ENCODE measurements around the gene SH2D3A. TPM values are rescaled to one million over a fixed set of nuclear protein-coding genes. Genes with fewer than 3 reads are reported as not detected.

SH2D3A gene
- total RNA-seq, 1 experiment from 2014 or later, result 17.9 TPM

GRCh38 chr19:6721138-6721474 is 46.1 kb downstream of the SH2D3A start:
- no peak overlapping the region for H3K9ac ChIP-seq (ENCODE audit: extremely low read depth, insufficient read length, low read length)
- H3K27ac ChIP-seq (ENCODE audit: insufficient read length, low read depth, low read length), result no peak overlapping the region
- no peaks in the 10 kb centered on the region for H3K9me3 ChIP-seq (ENCODE audit: control insufficient read depth, low read depth, low read length)
- Mint-ChIP-seq H3K9me3 (peaks cover 5 to 6% of the 10 kb centered on the region in 2 experiments; a peak in 4 of 5 replicates), H3K4me1 (peaks cover 6 to 46% of the 10 kb centered on the region in 2 experiments), H3K4me3 (no peak overlapping the region; a peak in 1 of 5 replicates), H3K27ac (peak overlapping the region in 1 of 3 experiments; percentile 84; a peak in 1 of 7 replicates), H3K36me3 (ENCODE audit: insufficient read depth in 1 of 3, low read depth in 3 of 3) (peaks cover 0 to 4% (median 3%) of the 10 kb centered on the region in 3 experiments; a peak in 2 of 7 replicates), H3K27me3 (ENCODE audit: low read depth) (peaks cover 4% of the 10 kb centered on the region)
- no peak overlapping the region for H3K56ac ChIP-seq (ENCODE audit: insufficient read length, low read depth, low read length)
- H3K4ac ChIP-seq (ENCODE audit: low read depth, low read length), result no peak overlapping the region
- no peak overlapping the region for H2AFZ ChIP-seq (ENCODE audit: low read length)
- no peak overlapping the region for H3K4me2 ChIP-seq (ENCODE audit: insufficient read depth, insufficient read length, low read length)
- H3K18ac ChIP-seq (ENCODE audit: insufficient read length, low read depth, low read length), result no peak overlapping the region
- no peak overlapping the region for H2BK12ac ChIP-seq (ENCODE audit: insufficient read length, low read depth, low read length)
- no peak for TF ChIP-seq CTCF (conservative IDR thresholded peaks at IDR 0.05)
- H3K23me2 ChIP-seq (ENCODE audit: insufficient read length, low read depth, low read length, poor library complexity, severe bottlenecking), result no peaks in the 10 kb centered on the region
- no peaks in the 10 kb centered on the region for H3K79me1 ChIP-seq (ENCODE audit: insufficient read depth, low read depth, low read length, poor library complexity, severe bottlenecking)
- no peak overlapping the region for H2BK120ac ChIP-seq (ENCODE audit: low read depth, low read length, poor library complexity, severe bottlenecking)
- H3K79me2 ChIP-seq (ENCODE audit: insufficient read depth, low read length), result no peaks in the 10 kb centered on the region
- H3K4me1 ChIP-seq (ENCODE audit: insufficient read depth, low read length), result no peaks in the 10 kb centered on the region; the same call in 1 of the 2 replicates
- no peak overlapping the region for H3K23ac ChIP-seq (ENCODE audit: insufficient read length, low read depth, low read length)
- no peak for DNase-seq
- H3K14ac ChIP-seq (ENCODE audit: insufficient read depth, low read length), result no peak overlapping the region
- H4K91ac ChIP-seq (ENCODE audit: insufficient read length, low read depth, low read length), result no peak overlapping the region
- H3T11ph ChIP-seq (ENCODE audit: low read length), result no peak overlapping the region
- H4K8ac ChIP-seq (replicated peaks; ENCODE audit: insufficient read length, low read depth, low read length), result no peak overlapping the region
- no peaks in the 10 kb centered on the region for H3K27me3 ChIP-seq (ENCODE audit: insufficient read depth, low read length)
- H2BK15ac ChIP-seq (ENCODE audit: low read depth, low read length), result no peak overlapping the region
- H4K20me1 ChIP-seq (ENCODE audit: control insufficient read depth, insufficient read depth, insufficient read length), result no peaks in the 10 kb centered on the region
- H2BK20ac ChIP-seq (ENCODE audit: low read depth, low read length, poor library complexity, severe bottlenecking), result no peak overlapping the region
- no peak overlapping the region for H2AK5ac ChIP-seq (ENCODE audit: insufficient read length, low read length)
- H4K5ac ChIP-seq (ENCODE audit: insufficient read length, low read depth, low read length), result no peak overlapping the region
- no peak overlapping the region for H2BK5ac ChIP-seq (ENCODE audit: insufficient read length, low read length)
